GM18526 (cell line): ENCODE results near the gene MOV10L1.

Source experiments
- POLR2A ChIP-seq: IDR thresholded peaks from 3 replicates; pipeline ENCODE4 v1.6.1; 2011; ENCODE audit not compliant: insufficient read length; ENCODE audit errors: extremely low read depth

MOV10L1 gene

DNA sequence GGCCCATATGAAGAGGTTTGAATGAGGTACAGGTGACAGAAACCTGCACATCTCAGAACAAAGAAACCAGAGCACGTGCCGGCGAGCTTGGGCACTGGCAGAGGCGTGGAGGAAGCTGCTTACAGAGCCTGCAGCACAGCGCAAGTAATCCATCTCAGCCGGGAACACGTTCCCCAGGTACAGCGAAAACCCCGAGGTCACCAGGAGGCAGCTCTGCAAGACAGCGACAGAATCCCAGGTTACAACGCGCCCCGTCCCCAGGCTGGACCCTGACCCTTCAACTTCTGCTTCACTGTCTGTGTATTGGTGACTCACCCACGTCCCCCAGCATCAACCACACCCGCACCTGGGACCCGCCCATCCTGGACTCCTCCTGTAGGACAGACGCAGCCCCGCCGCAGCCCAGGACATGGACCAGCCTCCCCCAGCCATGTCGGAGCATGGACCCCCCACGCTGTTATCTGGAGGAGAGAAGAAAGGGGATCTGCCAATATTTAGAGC is 6.8 kb upstream of the MOV10L1 start:
- no peak for TF ChIP-seq POLR2A

DNA sequence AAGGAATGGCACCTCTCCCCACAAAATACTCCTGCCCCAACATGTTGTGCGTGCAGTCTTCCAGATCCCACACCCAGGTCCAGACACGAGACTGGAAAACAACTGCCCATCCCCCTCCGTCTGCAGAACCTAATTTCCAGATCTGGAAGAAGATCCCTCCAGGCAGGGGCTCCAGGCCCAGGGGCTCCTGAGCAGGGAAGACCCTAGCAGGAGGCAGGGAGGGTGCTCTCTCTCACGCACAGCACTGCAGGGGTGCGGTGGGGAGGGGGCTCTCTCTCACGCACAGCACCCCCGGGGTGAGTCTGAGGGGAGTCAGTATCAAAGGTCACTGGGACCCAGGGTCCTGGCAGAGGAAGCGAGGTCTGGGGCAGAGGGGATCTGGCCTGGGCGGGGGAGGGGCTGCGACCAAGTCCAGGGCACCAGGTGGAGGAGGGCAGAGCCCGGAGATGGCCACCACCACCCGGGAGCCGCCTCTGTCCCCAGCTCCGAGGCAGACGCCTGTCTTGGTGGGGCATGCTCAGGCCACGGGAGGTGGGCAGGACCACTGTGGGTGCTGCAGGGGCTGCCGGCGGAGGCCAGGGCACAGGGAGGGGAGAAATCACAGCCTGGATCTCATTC is 6.2 kb upstream of the MOV10L1 start:
- no peak for TF ChIP-seq POLR2A

DNA sequence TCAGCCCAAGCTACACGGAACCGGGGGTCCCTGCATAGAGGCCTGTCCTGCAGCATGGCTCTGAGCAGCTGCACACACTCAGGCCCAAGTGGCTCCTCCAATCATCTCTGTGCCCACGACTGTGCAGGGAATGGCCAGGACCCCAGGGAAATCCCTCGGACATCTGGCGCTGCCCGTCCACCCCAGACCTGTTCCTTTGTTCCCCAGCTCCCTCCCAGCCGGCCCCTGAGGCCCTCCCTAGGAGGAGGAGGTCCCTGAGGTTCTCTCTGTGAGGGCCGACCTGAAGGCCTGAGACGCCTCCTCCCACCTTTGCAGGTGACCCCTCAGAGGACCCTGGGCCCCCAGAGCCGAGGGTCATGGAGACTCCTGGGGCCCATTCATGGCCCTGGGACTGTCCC is 5.7 kb upstream of the MOV10L1 start:
- TF ChIP-seq POLR2A, result no peak

DNA sequence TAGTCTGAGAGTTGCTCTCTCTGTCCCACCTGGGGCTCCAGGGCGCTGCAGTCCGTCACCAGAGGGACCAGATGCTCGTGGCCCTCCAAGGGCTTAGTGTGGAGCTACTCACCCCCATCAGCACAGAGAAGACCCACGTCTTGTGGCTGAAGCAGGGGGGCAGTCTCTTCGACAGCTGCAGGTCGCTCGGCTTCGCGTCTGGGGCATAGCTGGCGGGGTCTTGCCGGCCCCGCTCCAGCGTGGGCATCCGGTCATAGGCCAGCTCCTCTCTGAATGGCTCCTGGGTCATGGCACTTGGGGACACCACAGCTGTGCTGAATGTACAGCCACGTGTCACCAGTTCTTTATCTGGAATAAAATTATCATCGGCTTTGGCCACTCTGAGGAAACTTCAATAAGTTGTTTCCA is 5.2 kb upstream of the MOV10L1 start:
- no peak for TF ChIP-seq POLR2A

DNA sequence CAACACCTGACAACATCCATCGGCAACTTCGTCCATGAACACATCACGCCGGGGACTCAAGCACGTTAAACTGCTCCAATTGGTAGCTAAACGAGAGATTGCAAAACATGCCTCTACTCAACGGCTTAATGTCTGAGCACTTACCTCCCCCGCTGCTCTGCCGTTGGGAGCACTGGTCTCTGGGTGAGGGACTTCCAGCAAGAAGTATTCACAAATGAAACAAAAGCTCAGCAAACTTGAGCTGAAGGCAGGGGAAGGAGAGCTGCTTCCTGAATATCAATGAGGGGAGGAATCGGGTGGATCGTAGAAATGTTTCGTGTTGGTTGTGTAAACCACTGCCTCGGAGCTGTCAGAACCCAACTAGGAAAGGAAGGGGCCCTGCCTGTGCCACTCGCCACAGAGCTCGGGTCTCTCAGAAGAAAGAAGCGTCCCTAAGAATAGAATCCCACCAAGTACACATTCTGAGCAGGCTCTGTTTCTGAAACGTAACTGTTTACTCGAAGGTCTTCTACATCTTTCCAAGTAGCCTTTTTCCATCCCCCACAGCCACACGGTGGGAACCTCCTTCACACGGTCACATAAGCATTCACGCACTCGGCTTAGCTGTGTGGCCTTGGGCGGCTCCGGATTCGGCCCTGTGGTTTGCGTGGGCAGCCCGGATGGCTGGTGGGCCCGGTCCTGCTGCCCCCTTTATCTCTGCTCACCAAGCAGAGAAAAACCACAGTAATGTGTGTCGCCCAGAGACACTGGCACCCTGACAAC is 4.4 kb upstream of the MOV10L1 start, which contains the start of gene MLC1:
Gene MLC1 (minus strand): TSS at position 216 of the 762 bp plus-strand sequence. CDS start 524 bp downstream, outside the sequence.
- TF ChIP-seq POLR2A, result no peak

DNA sequence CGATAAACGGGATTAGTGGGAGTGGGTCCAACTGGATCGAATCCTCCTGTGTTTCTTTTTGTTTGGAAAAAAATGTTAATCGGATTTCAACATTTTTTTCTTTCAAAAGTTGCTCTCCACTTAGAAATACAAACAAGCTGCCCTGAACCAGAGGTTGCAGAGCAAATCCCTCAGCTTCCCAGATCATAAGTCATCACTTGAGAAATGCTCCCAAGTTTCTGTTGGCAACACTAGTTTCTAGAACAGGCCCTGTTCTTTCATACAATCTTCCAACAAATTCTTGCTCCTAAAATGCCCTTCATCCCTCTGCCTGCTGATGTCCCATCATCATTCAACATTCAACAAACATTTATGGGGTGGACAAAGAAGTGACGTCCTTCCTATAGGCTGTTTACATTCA is 3.3 kb upstream of the MOV10L1 start:
- no peak for TF ChIP-seq POLR2A

DNA sequence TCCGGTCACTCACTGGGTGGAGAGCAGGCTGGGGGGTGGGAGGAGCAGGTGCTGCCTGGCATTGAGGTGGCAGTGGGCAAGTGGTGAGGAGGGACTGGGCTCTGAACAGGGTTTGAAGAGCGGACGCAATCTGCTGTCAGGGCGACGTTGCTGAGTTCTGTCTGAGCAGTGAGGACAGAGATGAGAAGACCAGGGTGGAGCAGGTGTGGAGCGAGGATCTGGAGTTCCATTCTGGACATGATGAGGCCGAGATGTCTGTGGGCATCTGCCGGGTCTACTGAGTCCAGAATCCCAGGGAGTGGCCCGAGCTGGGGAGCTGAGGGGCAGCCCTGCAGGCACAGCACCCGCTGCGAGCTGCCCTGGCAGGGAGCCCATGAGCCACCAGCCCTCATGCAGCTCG is 2.2 kb upstream of the MOV10L1 start:
- TF ChIP-seq POLR2A, result no peak

DNA sequence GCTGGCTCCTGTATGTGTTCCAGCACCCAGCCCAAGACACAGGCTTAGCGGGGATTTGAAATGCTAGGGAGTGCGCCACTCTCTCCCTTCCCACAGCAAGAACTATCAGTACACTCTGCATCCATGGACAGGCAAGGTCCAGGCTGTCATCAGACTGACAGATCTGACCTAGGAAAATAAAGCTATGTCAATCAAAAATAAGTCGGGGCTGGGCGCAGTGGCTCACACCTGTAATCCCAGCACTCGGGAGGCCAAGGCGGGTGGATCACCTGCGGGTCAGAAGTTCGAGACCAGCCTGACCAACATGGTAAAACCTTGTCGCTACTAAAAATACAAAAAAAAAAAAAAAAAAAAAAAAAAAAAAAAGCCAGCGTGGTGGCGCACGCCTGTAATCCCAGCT is 1.7 kb upstream of the MOV10L1 start:
- no peak for TF ChIP-seq POLR2A

DNA sequence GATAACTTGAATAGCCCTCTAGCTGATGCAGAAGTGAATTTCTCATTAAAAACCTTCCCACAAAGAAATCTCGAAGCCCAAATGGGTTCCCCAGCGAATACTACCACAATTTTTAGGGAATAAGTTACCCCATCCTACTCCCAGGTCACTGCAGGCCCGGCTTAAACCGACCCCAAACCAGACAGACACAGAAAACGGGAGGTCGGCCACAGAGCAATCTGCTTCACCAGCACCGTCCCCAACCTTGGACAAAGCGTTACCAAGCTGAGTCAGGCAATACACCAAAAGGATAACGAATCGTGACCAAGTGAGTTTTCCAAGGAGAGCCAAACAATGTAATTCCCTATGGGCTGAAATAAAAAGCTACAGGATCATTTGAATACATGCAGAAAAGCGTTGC is 575 bp upstream of the MOV10L1 start:
- TF ChIP-seq POLR2A, result no peak

DNA sequence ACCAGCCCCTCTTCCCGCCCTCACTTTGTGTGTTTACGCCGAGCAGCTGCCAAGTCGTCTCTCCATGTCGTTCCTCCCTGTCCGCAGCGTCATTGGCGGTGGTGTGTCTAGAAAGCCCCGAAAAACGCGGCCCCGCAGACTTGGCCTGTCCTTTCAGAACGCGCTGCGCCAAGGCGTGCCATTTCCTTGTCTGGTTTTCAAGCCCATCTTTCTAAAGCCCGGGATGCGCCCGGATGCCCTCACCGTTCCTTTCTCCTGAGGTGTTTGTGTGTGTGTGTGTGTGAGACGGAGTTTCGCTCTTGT is 557 bp downstream of the MOV10L1 start:
- TF ChIP-seq POLR2A, result no peak

DNA sequence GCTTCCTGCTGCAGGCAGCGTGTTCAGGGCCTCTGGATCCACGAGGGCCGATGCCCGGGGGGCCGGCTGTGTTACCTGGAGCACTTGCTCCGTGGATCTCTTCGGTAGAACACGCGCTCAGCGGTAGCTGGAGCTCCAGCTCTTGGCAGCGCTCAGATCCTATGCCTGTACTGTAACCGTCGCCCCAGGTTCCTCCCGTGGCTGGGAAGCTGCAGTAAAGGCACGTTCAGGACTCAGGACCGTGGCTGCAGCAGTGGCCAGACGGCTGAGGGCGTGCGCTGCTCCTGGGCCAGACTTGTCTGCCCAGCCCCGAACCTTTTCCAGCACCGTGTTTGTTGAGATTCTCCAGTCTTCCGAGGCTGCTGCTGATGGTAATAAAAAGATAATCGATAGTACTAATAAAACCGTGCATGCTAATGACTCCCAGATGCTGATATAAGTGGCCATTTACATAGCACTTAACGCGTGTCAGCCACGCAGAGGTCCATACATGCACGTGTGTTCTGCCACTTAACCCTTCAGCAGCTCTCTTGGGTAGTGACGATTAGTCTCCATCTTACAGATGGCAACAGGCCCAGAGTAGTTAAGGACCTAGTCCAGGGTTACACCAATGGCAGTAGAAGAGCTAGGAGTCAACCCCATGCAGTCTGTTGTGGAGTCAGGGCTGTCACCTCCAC is 1.4 kb downstream of the MOV10L1 start:
- TF ChIP-seq POLR2A, result no peak

DNA sequence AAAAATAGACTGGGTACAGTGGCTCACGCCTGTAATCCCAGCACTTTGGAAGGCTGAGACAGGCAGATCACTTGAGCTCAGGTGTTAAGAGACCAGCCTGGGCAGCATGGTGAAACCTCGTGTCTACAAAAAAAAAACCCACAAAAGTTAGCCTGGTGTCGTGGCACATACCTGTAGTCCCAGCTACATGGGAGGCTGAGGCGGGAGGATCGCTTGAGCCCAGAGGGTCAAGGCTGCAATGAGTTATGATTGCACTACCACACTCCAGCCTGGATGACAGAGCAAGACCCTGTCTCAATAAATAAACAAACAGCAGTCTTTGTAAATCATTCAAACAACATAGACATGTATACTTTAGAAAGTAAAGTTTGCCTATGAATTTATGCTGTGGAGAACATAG is 2.5 kb downstream of the MOV10L1 start:
- TF ChIP-seq POLR2A, result no peak

DNA sequence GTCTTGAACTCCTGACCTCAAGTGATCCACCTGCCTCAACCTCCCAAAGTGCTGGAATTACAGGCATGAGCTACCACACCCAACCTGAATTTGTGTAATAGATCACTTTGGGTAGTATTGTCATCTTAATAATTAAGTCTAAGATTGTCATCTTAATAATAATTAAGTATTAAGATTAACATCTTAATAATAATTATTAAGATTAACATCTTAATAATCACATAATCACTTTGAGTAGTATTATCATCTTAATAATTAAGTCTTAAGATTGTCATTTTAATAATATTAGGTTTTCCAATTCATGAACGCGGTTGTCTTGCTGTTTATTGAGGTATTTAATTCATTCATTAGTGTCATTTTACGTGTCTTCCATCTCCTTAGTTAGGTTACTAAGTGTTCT is 8.2 kb downstream of the MOV10L1 start:
- no peak for TF ChIP-seq POLR2A

DNA sequence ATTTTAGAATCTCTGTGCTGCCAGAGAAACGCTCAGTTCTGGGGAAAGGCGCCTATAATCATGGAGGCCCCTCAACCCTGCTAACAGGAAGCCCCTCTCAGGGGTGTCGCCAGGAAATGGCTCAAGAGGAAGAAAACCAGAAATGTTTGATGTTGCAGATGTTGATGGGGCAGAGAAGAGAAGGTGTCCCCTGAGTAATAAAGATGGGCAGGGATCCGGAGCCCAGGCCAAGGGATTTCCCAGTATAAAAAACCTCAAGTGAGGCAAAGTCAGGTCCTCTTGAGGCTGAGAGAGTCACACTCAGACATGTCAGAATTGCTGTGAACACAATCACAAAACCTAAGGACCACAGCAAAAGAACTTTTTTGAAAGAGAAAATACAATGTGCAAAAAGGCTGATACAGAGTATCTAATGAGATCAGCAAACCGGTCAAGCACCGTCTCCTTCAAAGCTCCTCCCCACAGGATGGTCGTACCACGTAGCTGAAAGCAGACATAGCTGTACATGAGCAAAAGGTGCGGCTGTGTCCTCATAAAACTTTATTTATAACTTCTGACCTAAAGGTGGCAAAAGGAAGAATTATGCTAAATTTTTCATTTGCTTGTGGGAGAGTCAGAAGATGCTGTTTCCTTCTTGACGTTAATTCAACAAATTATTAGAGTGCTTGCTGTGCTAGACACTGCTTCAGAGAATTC is 12.2 kb downstream of the MOV10L1 start:
- TF ChIP-seq POLR2A, result no peak

DNA sequence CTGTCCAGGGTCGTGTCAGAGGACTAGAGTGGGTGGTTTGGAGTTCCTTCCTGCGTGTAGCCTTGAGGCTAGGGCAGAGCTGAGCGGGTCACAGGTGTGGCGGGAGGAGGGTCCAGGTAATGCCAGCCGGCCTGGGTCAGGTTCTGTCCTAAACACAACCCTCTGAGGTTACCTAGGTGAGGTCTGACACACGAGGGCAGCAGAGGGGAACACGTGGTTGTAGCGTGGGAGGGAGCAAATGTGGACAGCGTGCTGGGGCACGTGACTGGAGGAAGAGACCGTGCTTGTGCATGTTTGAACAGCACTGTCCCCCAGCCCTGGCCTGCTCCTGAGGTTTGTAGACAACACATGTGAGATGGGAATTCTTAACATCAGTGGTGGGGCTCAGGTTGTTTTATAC is 13.1 kb downstream of the MOV10L1 start:
- TF ChIP-seq POLR2A, result no peak

DNA sequence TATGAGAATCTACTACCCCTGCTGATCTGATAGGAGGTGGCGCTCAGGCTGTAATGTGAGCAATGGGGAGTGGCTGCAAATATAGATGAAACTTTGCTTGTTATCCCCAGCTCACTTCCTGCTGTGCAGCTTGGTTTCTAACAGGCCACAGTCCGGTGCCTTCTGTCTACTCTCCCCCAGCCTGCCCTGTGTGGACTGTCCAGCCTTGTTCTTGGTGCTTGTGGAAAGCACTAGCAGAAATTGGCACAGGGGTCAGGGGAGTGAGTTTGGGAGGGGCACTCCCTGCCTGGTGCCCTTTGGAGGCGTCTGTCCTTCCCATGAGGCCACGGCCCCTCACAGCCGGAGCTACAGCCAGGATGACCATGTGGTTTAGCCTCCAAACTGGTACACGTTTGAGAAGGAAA is 14.3 kb downstream of the MOV10L1 start:
- no peak for TF ChIP-seq POLR2A
